Stimulated activated CD4-positive, alpha-beta T cell treated with anti-CD3 and anti-CD28 coated beads, Interleukin-2, amount 100 ng/mL, for 24 hours (primary cell): Measurements from ENCODE around the gene KIF1A.
"Not testable (repeated sequence)": the region's sequence is repeated elsewhere in the genome, so short reads cannot be mapped to it uniquely, and the experiment has no call there.

Source experiments
- DNase-seq, 2 donors: peaks; one replicate each; pipeline ENCODE4 v3.0.0-alpha.2; 2020

The KIF1A gene

GRCh38 chr2:240675345-240675744, 144.7 kb downstream of the KIF1A start:
- not testable (repeated sequence) for DNase-seq

GRCh38 chr2:240674461-240675184, 145.4 kb downstream of the KIF1A start:
- not testable (repeated sequence) for DNase-seq

- DNase-seq = no peak
These were observed 147.3 kb downstream of the KIF1A start for GRCh38 chr2:240672701-240673190.

GRCh38 chr2:240672076-240672700, 147.8 kb downstream of the KIF1A start:
- no peak for DNase-seq

- DNase-seq = no peak
These were observed 149.1 kb downstream of the KIF1A start for GRCh38 chr2:240670950-240671349.

GRCh38 chr2:240670402-240670801, 149.6 kb downstream of the KIF1A start:
- DNase-seq = no peak

- DNase-seq = no peak
These were observed 155.4 kb downstream of the KIF1A start for GRCh38 chr2:240664622-240665021.
